Prostate gland (tissue), 2 donors: ENCODE results near the gene GIT1.

Experiments used
- POLR2A ChIP-seq: fragments of 450-650 bp; IDR thresholded peaks from one replicate; pipeline ENCODE4 v1.6.1; 2016; ENCODE audit warnings: antibody characterized with exemption, mild to moderate bottlenecking
- POLR2AphosphoS5 ChIP-seq: sonication (generic); formaldehyde crosslinking; IDR thresholded peaks from one replicate; pipeline ENCODE4 v1.6.1; 2017; ENCODE audit warnings: antibody characterized with exemption
- TF ChIP-seq, protein P1 (sequence below), 4 experiments: fragments of 200-600 bp in 2 of 4; fragments of 450-650 bp in 2 of 4; sonication (generic) in 2 of 4; IDR thresholded peaks; 1 replicate in 3 of 4; 2 replicates in 1 of 4; pipeline ENCODE4 v1.5.1; 2016 to 2019; ENCODE audit warnings: antibody characterized with exemption in 4 of 4, mild to moderate bottlenecking in 2 of 4, moderate library complexity in 2 of 4

DNA sequence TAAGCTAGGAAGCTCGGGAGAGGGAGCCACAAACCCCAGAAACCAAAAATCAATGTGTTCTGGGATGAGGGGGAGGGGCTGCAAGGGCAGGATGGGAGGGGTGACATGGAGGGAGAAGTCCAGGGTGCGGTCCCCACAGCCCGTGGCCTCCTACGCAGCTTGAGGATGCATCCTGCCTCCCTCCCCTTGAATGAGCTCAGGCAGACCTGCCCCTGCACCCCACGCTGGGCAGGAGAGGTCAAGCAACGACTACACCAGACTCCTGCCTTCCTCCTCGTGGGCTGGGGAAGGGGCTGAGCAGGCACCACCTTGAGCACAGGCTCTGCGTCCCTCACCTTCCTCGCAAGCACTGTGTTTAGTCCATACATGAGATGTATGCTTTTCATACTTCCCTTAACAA lies 7.4 kb upstream of the GIT1 start:
- TF ChIP-seq POLR2A (no peak), POLR2AphosphoS5 (no peak)
- TF ChIP-seq, protein P1, sequence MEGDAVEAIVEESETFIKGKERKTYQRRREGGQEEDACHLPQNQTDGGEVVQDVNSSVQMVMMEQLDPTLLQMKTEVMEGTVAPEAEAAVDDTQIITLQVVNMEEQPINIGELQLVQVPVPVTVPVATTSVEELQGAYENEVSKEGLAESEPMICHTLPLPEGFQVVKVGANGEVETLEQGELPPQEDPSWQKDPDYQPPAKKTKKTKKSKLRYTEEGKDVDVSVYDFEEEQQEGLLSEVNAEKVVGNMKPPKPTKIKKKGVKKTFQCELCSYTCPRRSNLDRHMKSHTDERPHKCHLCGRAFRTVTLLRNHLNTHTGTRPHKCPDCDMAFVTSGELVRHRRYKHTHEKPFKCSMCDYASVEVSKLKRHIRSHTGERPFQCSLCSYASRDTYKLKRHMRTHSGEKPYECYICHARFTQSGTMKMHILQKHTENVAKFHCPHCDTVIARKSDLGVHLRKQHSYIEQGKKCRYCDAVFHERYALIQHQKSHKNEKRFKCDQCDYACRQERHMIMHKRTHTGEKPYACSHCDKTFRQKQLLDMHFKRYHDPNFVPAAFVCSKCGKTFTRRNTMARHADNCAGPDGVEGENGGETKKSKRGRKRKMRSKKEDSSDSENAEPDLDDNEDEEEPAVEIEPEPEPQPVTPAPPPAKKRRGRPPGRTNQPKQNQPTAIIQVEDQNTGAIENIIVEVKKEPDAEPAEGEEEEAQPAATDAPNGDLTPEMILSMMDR (IDR thresholded peaks at IDR 0.05): no peak
